Hypothalamus (tissue), 51 donors: ENCODE measurements around the gene CYS1.
"Not testable (repeated sequence)": the region's sequence is repeated elsewhere in the genome, so short reads cannot be mapped to it uniquely, and the experiment has no call there.

Source experiments
- DNase-seq, 51 donors: peaks; one replicate each; lab custom pipeline; 2025; lab: John Stamatoyannopoulos, UW

Gene CYS1, protein sequence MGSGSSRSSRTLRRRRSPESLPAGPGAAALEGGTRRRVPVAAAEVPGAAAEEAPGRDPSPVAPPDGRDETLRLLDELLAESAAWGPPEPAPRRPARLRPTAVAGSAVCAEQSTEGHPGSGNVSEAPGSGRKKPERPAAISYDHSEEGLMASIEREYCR

DNA sequence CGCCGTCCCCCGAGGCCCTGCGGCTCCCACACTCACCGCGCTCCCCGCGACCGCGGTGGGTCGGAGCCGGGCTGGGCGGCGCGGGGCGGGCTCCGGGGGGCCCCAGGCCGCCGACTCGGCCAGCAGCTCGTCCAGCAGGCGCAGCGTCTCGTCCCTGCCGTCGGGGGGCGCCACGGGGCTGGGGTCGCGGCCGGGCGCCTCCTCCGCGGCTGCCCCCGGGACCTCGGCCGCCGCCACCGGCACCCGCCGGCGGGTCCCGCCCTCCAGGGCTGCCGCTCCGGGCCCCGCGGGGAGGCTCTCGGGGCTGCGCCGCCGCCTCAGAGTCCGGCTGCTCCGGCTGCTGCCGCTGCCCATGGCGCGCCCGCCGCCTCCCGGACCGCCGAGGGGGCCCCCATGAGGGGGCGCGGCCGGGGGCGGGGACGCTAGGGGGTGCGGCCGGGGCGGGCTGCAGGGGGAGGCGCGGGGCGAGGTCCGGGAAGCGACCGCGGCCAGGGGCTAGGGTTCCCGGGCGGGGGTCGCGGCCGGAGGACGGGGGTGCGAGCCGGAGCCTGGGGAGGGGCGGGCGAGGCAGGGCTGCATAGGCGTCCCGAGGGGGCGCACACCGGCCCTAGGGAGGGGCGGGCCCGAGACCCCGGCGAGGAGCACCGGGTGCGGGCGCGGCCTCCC lies at the start of gene CYS1:
Gene CYS1, minus strand, starts transcription at position 542 of the 666 bp plus-strand sequence. Its CDS starts 188 bp downstream, at position 354.
- peak in 12 of 51 donors; percentile 18 to 70 (median 40) for DNase-seq

DNA sequence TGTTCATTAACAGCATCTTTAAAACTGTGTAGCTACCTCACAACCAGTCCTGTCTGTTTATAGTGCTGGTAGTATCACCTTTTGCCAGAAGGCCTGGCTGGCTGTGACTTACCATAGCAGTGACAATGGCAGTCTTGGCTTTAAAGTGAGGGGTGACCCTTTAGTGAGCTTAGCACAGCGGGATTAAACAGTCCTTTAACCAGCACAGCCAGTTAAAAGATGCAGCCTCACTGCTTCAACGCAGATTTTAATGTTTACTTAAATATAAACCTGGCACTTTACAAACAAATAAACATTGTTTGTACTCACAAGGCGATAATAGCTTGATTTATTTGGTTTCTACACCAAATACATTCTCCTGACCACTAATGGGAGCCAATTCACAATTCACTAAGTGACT lies 49.3 kb upstream of the CYS1 start:
- DNase-seq = no peak

DNA sequence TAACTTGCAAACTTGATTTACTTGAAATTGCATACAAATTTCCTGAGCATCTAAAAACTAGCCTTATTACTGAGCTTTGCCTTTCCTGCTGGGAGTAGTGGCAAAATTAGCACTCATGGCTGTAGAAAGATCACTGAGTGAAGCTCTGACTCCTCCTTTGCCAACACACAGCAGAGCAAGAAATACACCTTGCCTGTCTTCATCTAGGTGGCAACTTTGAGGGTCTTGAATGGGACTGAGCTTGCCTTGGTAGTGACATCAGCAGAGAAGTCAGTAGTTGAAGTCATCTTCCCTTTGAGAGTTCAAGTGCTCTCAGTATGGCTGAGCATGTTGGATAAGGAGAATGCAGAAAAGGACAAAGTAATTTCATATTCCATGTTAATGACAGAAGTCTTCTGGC lies 48.2 kb upstream of the CYS1 start:
- DNase-seq = no peak

DNA sequence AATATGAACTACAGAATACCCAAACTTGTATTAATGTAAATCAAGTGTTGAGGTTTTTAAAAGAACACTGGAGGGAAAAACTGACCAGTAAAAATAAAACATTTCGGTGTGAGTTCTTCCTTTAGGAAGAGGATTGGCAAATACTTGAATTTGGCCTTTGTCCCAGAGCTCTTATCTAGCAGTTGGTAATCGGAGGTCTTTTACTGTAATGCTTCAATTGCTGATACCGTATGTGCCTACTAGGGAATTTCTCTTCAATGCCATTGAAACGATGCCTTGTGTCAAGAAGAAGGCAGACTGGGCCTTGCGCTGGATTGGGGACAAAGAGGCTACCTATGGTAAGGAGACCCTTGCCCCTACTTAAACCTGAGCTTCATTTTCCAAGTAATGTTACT lies 46.4 kb upstream of the CYS1 start:
- no peak for DNase-seq

DNA sequence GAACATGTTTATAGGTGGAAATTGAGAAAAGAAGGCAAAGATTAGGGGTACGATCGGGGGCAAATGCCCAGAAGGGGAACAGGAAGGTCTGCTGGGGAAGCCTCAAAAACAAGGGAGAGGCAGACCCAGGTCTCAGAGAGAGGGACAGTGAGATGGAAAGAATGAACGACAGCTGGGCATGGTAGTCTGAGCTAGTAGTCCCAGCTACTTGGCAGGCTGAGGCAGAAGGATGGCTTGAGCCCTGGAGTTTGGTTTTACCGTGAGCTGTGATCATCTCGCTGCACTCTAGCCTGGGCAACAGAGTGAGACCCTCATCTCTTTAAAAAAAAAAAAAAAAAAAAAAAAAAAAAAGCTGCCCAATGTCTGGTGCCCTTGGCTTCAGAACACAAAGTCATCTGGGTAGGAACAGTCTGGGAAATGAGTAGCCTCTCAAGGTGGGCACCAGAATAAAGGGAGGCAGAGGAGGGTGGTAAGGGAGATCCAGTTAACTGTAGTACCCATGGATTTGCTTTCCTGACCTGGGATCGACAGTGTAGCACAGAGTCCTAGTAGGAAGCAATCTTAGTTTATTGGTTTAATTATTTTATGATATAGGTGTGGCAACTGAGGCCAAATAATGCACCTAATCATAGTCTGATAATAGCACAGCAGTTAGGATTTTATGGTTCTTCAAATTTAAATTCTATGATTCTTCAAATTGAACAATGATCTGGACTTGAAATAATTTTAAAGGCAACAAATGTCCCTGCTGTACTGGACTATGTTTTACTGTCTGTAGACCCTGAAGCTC lies 45.8 kb upstream of the CYS1 start:
- no peak for DNase-seq

DNA sequence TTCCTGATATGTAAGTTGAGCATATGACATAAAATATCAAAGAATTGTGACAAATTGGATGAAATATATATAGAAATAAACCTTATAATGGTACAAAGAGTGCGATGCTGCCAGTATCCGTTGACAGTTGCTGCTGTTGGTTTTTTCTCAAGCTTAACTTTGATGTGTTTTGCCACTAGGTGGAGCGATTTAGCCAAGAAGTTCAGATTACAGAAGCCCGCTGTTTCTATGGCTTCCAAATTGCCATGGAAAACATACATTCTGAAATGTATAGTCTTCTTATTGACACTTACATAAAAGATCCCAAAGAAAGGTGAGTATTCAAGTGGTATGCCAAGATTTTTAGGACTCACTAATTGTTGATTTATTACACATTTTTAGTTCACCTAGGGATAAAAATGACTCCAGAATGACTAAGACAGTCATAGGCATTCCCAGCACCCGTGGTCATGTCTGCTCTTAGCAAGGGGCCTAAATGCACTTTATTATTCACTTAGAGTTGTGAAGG lies 44.4 kb upstream of the CYS1 start:
- peak in 11 of 51 donors; percentile 3 to 67 (median 15) for DNase-seq

DNA sequence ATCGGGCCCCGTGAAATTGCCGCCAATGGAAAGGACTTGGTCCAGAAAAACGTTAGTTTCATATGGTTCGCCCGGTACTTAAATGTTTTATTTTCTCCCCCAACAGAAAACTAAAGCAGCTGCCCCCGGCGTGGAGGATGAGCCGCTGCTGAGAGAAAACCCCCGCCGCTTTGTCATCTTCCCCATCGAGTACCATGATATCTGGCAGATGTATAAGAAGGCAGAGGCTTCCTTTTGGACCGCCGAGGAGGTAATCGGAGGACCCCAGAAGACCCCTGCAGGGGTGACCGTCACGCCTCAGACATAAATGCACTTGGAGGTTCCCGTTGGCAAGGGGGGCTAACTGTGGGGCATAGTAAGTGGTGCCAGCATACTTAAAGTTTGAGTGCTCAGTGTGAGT lies 43.1 kb upstream of the CYS1 start:
- DNase-seq = no peak

DNA sequence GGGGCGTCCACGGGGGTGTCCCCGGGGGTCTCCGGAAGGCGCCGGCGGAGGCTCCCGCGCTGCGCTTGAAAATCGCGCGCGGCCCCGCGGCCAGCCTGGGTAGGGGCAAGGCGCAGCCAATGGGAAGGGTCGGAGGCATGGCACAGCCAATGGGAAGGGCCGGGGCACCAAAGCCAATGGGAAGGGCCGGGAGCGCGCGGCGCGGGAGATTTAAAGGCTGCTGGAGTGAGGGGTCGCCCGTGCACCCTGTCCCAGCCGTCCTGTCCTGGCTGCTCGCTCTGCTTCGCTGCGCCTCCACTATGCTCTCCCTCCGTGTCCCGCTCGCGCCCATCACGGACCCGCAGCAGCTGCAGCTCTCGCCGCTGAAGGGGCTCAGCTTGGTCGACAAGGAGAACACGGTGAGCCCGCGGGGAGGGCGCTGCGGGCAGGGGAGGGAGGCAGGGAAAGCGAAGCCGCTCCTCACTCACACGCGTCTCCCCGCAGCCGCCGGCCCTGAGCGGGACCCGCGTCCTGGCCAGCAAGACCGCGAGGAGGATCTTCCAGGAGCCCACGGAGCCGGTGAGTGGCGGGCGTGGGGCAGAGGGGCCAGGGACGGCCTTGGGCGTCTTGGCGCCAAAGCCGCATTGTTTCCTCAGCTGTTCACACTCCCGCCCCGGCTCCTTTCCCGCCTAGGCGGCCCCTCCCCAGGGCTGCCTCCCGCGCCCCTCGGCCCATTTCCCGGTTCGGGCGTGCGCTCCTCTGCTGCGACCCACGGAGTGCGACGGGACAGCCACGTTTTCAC lies 42.5 kb upstream of the CYS1 start, which contains the start of gene RRM2:
Gene RRM2, plus strand, starts transcription at position 240 of the 781 bp plus-strand sequence. Its CDS starts 60 bp downstream, at position 300.
- DNase-seq = peak; percentile 18 to 90 (median 75)

DNA sequence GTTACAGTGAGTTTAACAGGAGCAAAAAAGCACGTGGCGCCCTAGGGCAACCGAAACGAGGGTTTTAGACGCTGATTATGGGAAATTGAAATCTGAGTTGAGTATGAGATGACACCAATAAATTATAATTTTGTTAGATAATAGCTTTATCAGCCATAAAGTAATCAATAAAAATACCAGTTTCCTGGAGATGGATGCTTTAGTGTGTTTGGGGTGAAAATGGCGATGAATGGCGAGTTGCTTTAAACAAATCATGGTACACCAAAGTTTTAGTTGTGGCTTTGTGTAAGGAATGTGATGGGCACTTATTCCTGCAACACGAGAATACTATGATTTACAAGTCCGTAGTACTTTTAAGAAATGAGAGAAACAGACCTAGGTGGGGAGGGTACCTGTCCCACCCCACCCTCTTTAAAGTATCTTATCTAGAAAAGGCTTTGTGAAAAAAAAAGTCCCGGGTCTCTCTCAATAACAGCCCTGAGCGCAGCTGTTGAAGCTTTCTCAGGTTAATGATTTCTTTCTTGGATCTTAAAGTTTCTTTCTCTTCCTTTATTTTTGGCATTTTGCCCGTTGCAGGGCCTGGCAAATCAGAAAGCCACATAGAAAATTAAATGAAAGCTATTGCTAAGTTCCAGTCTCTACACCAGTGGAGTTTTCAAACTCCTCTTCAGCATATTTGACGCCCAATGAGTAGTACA lies 40.8 kb upstream of the CYS1 start:
- no peak for DNase-seq

DNA sequence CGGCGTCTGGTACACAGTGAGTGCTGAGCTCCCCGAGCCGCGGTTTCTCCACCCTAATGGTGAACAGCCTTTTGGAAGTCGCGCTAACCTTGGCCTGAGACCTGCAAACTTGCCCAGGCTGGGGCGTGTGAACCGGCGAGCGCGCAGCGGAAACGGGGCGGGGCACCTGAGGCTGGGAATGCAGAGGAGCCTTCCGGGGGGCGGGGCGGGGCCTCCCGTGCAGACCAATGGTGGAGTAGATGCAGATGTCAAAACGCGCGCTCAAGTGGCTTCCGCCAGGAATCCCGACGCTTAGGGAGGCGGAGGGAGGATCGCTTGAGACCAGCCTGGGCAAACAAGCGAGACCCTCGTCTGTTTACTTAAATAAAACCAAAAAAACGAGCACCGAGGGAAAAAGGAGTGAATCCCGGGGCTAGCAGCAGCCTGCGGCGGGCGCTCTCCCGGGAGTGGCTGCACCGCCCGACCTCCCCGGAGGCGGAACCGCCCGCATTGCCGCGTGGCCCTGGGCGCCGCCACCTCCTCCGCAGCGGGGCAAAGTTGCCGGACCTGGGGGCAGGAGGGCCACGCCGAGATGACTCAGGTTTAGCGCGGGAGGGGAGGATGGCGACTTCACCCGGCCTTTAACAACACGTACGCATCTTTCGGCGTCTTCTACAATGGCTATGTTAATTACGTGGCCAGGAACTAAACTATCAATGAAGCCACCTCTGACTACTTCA lies 40.1 kb upstream of the CYS1 start:
- peak in 49 of 51 donors; percentile 9 to 78 (median 58) for DNase-seq

DNA sequence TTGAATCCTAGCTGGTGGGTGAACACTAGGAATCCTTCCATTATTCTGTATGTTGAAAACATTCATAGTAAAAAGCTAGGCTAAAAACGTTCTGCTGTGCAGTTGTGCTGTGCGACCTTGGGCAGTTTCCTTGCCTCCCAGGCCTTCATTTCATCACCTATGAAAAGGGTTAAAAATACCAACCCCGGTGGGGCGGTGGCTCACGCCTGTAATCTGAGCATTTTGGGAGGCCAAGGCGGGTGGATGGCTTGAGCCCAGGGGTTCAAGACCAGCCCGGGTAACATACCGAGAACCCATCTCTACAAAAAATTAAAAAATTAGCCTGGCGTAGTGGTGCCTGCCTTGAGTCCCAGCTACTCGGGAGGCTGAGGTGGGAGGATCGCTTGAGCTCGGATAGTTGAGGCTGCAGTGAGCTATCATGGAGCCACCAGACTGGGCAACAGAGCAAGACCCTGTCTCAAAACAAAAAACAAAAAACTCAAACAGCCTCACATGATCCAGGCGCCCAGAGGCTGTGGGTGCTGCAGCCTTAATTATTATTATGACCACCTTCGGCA lies 39.5 kb upstream of the CYS1 start:
- DNase-seq = no peak

DNA sequence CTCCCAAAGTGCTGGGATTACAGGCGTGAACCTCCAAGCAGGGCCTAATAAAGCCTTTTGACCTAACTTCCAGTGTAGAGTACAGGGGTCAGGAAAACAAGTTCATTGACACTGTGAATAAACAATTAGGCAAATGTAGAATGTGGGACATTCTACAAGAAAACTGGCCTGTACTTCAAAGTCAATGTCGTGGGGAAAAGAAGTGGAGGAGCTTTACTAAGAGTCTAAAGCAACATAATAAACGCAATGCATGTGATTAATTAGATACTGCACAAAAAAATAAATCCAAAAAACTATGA lies 38.8 kb upstream of the CYS1 start:
- DNase-seq = no peak

DNA sequence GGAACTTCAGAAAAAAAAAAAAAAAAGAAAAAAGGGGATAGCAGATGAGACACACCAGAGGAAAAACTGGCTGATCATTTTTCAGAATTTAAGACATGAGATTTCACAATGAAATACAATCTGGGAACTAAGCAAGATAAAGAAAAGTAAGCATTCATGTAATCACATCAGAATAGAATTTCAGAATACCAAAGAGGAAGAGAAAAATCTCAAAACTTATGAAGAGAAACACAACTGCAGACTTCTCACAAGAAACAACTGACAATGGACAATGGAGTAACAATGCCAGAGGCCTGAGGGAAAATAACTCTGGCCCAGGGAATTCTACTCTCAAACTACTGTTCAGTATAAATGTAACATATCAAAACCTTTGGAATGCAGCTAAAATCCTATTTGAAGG lies 29.1 kb upstream of the CYS1 start:
- no peak for DNase-seq

DNA sequence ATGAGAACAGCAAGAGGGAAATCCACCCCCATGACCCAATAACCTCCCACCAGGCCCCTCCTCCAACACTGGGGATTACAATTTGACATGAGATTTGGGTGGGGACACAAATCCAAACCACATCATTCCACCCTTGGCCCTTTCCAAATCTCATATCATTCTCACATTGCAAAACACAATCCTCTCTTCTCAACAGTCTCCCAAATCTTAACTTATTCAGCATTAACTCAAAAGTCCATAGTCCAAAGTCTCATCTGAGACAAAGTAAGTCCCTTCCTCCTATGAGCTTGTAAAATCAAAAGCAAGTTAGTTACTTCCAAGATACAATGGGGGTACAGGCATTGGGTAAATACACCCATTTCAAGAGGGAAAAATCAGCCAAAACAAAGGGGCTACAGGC lies 24.7 kb upstream of the CYS1 start:
- DNase-seq = not testable (repeated sequence)

DNA sequence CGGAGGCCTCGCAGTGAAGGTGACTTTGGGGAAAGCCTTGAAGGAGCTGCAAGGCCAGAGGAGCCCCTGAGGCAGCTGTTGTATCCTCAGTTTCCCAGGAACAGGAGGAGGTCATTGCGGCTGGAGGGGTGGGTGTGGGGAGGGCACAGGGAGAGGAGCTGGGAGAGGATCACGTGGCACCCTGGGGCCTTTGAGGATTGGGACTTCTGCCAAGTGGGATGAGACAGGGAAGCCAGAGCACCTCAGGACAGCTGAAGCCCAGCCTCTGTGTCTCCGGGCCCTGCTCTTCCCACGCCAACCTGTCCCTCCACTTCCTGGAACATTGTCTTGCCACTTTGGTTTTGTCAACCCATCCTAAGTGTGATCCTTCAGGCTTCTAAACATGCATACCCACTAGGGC lies 23.0 kb upstream of the CYS1 start:
- DNase-seq = no peak

DNA sequence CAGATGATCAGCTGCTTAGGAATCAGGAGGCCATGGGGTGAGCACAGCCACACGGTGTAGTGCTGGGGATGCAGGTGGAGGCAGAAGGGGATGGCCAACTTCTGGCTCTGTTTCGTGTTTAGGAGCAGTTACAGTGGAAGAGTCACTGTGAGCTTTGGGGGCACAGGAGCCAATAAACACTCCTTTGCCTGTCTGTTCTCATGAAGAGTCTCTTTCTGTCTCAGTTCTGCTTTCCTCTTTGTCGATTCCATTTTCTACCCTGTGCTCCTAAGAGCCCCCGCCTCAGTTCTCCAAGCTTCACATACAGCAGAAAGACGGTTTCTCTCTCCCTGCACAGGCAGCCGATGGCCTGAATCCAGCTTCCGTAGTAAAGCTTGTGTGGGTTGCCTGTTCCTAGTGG lies 21.3 kb upstream of the CYS1 start:
- no peak for DNase-seq

DNA sequence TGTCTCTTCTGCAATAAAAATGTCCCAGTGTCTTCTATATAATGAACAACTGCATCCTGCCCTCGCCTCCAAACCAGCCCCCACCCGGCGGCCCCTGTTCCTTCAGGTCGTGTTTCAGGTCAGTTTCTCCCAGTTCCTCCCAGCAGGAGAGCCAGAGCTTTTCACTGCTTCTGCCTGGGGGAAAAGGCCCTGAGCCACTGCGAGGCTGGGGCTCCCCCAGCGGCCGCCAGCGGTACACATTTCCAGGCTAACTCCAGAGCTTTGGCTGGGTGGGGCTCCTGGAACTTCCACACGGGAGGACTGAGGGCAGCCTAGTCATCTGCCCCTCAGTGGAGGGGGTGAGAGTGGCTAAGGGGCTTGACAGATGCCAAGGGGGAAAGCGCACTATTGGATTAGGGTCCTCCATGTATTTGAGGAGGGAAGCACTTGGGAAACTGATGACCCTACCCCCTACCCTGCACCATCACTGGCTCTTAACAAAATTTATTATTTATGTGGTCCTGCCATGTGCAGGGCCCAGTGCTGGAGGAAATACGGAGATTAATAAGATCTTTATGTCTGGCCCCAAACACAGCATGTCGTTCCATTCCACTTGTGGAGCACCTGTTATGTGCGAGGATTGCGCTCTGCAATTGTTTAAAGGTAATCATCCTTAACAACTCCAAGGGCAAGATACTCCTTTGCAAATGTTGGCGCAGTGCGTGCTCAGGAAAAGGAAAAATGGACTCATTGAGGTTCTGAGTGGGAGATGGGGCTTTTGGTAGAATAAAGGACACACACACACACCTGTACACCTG lies 17.3 kb upstream of the CYS1 start:
- DNase-seq = peak in 34 of 51 donors; percentile 6 to 66 (median 40)

DNA sequence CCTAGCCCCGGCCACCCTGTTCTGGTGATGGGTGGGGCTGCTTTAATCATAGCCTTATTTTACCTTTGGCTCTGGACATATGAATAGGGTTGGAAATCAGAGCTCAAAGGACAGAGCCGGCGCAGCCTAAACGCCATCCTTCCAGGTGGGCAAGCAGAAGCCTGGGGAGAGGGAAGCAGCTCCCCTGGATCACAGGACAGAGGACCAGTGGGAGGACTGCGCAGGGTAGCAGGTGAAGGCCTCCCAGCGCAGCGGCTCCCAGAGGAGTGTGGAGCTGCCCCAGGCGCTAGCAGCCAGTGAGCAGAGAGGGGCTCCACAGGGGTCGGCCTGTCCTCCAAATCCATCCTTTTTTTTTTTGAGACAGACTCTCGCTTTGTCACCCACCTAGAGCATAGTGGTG lies 16.4 kb upstream of the CYS1 start:
- DNase-seq = no peak
